Measurements from ENCODE around the gene CD48.

CD48 gene, protein sequence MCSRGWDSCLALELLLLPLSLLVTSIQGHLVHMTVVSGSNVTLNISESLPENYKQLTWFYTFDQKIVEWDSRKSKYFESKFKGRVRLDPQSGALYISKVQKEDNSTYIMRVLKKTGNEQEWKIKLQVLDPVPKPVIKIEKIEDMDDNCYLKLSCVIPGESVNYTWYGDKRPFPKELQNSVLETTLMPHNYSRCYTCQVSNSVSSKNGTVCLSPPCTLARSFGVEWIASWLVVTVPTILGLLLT

DNA sequence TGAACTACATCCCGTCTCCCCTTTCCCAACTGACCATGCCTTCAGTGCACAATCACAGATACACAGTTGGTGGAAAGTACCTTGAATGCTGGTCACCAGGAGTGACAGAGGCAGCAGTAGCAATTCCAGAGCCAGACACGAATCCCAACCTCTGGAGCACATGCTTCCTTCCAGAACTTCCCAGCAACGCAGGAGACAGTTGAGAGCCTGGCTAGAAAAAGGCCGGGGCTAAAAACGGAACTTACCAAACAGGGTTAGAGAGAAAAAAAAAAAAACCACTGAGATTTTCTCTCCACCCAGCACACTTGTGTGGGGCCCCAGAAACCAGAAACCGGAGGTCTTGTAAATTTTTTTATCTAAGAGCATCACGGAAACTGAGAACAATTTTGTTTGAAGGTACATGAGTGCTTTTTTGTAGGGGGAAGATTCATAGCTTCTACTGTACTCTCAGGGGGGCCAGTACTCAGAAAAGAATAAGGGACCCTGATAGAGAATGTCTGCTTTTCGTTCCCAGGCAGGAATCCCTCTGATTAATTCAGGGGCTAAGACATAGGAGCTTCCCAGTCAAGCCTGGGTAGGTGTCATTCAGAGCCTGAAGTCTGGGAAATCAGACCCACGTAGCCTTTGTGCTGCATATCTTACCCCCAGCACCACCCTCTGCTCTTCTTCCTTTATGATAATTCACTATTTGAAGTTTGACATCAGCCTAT lies at the start of gene CD48:
Gene CD48, minus strand, starts transcription at position 221 of the 710 bp plus-strand sequence. Its CDS starts 59 bp downstream, at position 162.
- DNase-seq, result peak; percentile 55

DNA sequence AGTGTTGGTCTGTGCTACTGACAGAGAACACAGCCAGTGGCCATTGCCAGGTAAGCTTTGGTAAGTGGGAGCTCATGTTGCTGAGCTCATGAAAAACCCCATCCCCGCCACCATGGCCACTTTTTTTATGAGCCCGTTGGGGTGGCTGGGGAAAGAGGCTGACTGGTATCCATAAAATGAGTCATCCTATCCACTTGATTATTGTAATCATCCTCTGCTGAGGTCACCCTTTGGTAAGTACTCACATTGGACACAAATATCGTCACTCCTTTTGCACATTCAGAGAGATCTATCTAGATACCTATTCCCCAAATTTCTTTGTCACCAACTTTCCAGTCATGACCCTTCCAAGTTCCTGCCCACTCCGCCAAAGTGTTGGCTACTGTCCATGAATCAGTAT lies 49.4 kb upstream of the CD48 start:
- no peak for DNase-seq

DNA sequence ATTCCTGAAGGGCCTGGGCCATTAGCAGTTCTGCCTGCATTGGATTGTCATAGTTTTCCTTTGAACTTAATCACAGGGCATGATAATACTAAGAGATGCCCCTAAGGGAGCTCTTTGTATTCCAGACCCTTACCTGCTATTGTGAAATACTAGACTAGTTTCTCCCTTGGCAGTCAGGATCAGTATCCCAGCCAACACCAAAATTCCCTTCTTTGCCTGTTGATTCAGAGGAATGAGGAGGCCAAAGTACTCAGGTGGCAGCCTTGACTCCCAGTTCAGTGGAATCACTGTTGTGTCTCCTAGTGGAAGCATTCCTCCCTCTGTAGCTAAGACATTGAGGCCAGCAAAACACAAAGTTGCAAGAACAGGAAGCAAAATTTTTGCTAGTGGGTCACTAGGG lies 48.1 kb upstream of the CD48 start:
- DNase-seq, result no peak

DNA sequence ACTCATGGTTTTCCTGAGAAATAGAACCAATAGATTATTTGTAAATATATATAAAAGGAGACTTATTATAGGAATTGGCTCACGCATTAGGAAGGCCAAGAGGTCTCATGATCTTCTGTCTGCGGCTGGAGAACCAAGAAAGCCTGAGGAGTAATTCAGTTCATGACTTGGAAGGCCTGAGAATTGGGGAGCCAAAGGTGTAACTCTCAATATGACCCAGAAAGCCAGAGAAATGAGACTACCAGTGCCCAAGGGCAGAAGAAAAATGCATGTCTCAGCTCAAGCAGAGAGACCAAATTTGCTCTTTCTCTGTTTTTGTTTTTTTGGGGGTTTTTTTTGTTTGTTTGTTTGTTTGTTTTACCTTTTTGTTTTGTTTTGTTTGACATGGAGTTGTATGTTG lies 46.9 kb upstream of the CD48 start:
- DNase-seq, result no peak

DNA sequence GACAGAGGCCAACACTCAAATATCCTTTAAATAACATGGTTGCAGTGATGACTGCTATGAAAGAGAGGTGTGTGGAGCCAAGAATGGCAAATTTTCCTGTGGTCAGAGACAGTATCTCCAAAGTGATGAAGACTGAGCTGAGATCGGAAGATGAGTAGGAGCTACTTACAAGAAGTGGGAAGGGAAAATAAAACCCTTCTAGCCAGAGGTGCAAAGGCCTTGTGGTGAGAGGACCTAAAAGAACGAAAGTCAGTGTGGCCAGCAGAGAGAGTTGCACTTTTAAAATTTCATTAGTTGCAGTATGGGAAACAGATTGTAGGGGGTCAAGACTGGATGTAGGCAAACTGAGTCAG lies 45.2 kb upstream of the CD48 start:
- no peak for DNase-seq

DNA sequence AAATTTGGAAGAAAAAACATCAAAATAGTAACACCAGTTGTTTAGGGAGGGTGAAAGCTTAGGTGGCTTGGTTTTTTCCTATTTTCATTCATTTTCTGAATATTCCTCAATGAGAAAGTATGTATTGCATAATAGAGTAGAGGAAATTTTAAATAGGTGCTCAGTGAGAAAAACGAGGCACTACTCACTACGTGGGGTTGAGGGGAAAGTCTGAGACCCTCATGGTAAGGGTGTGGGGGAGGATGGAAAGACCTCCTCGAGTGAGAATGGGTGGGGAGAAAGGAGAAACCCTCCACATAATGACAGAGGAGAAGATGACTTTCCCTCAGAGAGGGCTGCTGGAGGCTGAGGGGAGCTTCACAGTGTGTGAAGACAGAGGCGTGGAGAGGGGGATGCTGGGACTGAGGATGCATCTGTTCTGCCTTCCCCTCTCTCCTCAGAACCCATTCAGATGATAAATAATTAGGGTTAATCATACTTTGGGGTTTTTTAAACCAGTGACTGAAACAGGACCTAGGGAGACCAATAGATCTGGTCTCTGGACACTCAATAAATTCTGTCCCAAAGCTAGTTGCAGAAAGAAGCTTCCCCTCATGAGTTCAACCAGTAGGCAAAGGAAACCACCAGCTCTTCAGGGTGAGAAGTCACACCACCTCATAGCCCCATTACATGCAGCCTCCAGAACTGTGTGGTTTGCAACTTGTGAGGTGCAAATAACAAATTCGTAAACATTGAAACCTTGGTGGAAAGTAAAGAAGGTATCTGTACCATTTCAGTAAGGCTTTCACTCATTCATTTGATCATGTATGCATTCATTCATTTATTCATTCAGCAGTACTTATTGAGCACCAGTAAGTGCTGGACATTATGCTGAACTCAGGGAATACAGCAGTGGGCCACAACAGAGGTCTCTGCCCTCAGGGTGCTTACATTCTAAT lies 44.6 kb upstream of the CD48 start:
- DNase-seq, result peak; percentile 58

DNA sequence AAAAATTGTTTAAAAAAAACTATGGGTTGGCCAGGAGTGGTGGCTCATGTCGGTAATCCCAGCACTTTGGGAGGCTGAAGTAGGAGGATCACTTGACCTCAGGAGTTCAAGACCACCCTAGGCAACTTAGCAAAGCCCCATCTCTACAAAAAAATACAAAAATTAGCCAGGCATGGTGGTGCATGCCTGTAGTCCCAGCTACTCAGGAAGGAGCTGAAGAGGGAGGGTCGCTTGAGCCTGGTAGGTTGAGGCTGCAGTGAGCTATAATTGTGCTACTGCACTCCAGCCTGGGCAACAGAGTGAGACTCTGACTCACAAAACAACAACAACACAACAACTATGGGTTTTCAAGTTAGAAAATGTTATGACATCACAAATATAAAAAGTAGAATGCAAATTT lies 43.8 kb upstream of the CD48 start:
- DNase-seq, result no peak

DNA sequence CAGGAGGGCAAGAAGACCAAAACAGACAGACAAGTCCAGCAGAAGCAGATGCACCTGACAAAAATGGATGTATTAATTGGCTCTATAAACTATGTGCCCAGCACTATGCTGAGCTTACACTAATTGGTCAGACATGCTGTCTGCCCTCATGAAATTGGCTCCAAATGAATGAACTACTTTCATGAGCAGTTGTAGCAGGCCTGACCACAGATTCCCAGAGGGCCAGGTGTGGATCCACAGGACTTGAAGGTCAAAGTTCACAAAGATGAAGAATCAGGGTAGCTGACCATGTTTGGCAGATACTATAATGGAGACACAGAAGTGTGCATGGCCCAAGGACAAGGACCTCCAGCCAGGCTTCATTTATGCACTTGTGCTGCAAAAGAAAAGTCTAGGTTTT lies 42.0 kb upstream of the CD48 start:
- DNase-seq, result no peak

DNA sequence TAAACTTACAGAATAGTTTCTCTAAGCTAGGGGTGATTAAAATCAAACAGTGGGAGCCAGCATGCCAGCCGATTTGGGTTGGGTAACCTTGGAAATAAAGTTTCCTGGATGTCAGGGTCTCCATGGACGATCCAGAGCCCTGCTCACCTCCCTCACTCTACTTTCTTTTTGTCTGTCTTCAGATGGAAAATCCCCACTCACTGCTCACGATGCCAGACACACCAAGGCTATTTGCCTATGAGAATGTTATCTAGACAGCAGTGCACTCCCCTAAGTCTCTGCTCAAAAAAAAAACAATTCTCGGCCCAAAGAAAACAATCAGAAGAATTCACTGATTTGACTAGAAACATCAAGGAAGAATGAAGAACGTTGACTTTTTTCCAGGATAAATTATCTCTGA lies 41.3 kb upstream of the CD48 start:
- DNase-seq, result no peak

DNA sequence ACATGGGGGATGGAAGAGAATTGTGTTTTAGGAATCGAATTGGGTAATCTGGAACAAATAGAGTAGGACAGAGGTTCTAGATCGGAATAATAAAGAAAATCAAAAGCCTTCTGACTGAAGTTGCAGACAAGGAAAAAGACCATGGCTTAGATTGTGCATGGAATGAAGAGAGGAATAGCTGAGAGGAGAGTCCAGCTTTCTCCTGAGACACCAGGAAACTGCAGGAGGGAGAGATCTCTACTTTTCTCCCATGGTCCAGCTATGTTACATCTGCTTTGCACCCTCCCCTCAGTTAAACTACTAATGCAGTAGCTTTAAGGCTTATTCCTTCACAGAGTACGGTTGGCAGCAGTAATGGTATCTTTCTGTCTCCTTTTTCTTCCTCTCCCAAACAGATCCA lies 40.8 kb upstream of the CD48 start:
- no peak for DNase-seq

DNA sequence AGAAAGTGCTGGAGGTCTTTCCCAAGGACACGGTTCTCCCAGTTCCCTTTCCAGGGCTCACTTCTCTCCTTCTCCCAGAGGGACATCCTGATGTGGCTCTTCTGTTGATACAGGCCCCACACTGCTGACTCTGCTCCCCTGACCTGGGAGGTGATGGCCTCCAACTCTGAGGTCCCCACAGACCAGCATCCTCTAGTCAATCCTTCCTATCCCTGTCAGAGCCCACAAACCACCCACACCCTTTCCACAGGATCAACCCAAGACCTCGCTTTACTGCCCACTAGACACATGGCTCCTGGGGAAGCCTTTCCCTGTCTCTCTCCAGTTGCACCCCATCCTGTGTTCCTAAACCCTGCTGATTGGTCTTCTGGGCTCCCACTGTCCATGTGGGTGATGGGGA lies 39.0 kb upstream of the CD48 start:
- no peak for DNase-seq

DNA sequence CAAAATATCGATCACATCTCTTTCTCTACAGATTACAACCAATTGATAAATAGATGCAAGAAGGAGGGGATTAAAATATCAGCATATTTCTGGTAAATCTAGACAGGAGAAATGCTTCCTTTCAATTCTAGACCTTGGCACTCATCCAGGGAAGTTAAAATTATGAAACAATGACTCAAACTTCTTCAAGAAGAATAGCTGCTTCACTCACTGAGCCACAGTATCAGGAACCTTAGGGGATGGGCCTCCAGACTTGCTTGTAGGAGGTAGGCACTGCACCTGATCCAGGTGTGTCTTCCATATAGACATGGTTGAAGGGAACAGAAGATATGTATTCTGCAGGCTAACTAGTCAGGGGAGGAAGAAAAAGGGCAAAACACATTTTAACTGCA lies 37.3 kb upstream of the CD48 start:
- DNase-seq, result no peak

DNA sequence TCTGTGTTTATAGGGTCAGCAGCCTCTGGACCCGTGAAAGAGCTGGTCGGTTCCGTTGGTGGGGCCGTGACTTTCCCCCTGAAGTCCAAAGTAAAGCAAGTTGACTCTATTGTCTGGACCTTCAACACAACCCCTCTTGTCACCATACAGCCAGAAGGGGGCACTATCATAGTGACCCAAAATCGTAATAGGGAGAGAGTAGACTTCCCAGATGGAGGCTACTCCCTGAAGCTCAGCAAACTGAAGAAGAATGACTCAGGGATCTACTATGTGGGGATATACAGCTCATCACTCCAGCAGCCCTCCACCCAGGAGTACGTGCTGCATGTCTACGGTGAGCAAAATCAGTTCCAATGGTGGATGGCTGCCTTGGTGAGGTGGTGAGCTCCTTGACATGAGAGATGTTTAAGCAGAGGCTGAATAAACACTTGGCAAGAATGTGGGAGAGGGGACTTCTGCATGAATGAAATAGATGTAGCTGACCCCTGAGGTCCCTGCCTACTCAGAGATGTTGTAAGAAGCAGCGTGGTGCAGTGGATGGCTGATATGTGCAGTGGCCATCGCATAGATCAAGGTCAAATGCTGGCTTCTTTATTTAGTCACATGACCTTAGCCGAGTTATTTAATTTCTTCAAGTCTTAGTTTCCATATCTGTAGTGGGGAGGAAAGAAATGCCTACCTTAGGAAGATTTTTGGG lies 36.7 kb upstream of the CD48 start:
- no peak for DNase-seq

DNA sequence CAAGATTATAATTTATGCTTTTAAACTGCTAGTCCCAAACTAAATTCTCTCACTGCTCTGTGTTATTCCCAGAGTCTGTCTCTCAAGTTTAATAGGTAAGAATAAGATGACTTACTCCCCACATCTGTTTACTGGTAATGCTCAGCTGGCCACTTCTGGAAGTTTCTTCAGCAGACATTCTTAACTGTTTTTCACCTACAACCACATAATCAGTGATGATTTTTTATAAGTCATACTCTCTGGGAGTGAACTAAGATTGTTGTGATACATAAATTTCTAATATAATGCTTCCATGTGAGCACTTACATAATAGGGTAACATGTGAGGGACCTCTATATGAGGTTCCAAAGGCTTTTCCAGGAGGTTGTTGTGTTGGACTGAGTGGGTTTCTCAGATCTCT lies 36.1 kb upstream of the CD48 start:
- no peak for DNase-seq

DNA sequence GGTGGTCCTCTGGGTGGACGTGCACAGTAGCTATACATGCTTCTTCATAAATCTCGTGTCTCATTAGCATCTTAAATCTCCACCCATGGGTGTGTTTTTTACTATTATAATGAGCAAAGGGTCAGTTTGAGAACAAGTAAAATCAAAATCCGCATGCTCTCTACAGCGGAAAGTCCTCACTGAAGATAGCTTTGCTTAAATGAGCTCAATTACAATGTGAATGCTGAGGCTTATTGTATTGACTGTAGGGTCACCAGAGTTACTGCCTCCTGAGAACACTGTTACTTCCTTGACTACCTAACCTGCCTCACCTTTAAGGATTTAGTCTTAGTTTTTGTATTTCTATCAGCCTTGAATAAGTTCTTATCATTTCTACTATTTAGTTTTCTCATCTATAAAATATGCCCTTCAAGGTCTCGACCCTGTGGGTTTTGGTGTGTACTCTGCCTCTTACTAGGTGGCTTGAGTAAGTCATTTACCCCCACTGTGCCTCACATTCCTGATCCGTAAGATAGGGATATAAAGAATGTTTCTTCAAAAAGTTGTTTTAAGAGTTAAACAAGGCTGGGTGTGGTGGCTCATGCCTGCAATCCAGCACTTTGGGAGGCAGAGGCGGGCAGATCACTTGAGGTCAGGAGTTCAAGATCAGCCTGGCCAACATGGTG lies 35.3 kb upstream of the CD48 start:
- DNase-seq, result no peak

DNA sequence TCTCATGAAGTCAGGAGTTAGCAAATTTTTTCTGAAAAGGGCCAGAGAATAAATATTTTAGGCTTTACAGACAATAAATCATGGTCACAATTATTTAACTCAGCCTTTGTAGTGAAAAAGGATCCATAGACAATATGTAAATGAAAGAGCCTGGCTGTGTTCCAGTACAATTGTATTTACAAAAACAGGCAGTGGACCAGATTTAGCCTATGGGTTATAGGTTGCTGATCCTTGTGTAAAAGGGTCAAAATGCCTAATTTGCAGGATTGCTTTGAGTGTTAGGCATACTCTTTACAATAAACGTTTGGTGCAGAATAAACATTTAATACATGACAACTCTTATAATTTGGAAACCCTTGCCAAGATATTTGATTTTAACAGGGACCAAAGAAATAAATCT lies 33.9 kb upstream of the CD48 start:
- no peak for DNase-seq

DNA sequence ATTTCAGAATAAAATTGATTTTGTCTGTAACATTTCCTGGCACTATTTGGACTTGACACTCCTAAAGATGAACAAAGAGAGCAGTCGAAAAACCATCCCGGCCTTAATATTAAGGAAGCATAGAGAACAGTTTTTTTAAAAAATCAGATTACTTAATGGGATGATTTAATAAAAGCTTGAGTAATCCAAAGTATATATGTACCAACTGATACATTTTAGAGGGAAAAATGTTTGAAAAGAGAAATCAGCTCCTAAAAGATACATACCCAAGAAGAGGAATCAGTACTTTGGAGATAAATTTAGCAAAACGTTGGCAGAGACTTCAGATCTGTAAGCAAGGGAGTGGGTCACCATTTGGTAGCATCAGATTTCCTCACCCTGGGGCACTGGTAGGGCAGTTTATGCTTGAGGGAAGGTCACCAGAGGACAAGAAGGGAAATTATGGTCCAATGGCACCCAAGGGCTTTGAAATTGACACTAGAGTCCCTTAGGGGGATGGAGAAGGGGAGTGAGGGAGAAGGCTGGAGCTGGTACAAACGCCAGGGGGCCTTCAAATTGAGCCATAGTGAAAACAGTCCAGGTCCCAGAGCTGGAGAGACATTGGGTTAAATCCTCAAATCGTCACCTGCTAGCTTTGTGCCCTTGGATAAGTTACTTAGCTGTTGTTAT lies 33.4 kb upstream of the CD48 start:
- no peak for DNase-seq

DNA sequence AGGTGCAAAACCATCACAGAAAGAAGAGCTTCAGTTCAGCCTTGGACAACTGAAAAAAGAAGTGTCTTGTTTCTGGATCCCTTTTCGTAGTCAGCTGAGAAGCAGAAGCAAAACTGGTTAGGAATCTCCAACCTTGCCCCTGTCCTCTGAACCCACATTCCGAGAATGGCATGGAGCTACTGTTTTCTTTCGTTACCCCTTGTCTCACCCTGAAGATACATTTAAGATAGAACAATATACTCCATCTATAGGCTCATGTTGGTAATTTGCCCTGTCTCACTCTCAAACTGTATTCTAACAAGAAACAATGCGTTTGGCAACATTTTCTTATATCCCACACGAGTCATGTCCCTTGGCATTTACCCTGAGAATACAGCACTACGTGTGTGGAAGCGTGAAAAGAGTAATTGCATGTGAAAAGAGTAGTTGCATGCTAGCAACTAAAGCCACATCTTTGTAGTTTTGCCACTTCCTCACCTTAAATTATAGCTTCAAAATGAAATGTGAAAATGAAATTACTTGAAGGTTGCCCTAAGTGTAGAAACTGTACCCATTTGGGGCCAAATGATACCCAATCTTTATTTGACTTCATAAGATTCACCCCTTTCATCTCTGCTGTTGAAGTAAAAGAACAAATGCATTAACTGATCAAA lies 32.7 kb upstream of the CD48 start:
- no peak for DNase-seq

DNA sequence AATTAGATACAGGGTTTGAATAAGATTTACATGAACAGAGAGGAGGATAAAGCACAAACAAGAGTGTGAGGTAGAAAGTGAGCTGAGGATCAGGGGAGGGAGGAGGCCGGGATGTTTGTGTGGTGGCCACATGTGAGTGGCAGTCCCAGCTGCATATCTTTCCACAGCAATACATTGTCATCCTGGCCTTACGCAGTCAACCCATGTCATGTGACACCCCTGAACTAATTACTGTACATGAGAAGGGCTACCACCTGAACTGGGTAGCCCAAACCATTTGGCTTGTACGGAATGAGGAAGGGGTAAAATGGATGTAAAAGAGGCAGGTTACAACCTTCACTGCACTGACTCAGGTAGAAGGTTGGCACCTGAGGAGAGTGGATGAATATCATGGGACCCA lies 31.6 kb upstream of the CD48 start:
- no peak for DNase-seq

DNA sequence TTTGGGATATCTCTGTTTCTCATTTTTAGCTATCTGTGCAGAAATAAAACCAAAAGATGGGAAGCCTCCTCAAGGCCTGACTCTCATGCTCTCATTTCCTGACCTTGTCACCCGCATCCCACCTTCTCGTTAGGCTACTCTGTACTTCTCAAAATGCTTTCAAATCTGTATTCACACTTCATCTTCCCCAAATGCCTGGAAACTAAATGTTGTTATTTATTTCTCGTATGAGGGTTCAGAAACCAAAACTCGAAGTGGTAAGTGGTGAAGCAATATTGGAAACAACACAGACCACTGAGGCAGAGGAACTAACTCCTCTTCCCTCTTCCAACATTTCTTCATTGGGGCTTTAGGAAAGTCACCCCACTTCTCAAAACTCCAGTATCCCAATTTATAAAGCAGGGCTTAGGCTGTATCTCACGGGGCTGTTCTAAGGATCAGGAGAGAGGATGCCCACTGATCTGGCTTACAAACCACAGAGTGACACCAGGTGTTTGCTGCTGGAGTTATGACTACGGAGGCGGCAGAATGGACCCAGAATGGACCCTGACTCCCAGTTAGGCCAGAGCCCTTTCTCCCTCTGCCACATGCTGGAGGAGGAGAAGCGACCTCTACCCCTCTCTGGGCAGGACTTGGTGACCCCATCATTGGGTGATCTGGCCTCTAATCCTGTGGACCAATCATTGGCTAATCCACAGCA lies 31.0 kb upstream of the CD48 start:
- DNase-seq, result no peak

Data from activated gamma-delta T cell treated with Interleukin-2 at 50 U/mL for 16 hours (primary cell).